Myocyte (in vitro differentiated cells): ENCODE data around the gene PEX3. TPM values are rescaled to one million over a fixed set of nuclear protein-coding genes. Genes with fewer than 3 reads are reported as not detected.

Source experiments
- DNase-seq: peaks from one replicate; pipeline ENCODE4 v3.0.0-alpha.2; 2012; ENCODE audit warnings: low read depth
- total RNA-seq: library from RNA; depleted of rRNA; stranded (reverse); fragments of >200 nt; gene quantifications from 2 replicates; pipeline ENCODE4 v1.2.3, GENCODE V29; 2014

PEX3 gene
- total RNA-seq, 1 donor from 2014 or later: 13.3 TPM

GRCh38 chr6:143536866-143537691, 86.5 kb downstream of the PEX3 start:
- peak; percentile 64 for DNase-seq

DNA sequence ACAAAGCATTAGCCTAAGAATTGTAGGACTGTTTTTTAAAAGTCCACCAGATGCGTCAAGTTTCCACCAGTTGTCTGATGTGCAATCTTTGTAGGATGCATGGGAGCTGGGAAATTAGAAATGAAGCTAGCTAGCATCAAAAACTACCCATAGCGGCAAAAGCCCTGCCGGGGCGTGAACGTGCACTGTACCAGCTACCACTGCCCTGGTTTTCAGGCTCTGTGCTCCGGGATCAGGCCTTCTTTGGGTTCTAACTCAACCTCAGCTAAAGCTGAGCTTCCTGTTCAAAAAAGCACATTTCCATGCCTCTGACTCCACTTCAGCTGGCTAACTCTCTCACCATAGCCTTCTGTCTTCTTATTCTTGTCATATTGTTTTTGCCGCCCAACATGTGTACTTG, 87.8 kb downstream of the PEX3 start:
- DNase-seq: no peak

DNA sequence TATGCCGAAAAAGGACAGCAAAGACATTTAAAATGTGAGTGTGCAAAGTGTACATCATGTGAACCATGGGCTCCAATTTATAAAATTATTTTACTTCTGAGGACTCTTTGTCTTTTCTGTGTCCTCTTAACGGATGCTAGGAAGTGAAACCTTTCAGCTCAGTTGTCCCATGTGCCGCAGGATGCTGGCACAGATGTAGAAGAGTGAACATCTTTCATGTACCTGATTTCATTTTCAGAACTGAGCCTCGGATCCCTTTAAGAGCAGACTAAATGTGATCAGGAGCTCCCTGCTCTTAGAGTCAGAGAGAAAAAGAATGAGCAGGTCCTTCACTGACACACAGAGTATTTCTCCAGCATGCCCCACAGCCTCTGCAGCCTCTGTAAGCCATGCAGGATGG, 88.5 kb downstream of the PEX3 start:
- no peak for DNase-seq

DNA sequence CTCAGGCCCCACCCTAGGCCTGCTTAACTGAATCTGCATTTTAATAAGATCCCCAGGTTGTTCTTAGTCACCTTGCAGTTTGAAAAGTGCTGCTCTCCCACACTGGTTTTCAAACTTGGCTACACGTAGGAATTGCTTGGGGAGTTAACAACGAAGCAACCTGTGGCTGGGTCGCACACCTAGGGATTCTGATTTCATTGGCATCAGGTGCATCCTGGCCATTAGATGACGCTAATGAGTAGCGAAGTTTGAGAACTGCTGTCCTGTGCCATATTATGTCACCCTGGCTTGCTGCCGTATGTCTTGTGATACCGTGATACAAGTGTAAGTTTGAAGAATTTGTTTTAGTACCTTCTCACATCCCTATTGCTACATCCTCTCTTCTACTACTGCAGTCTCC, 89.1 kb downstream of the PEX3 start:
- DNase-seq: no peak

DNA sequence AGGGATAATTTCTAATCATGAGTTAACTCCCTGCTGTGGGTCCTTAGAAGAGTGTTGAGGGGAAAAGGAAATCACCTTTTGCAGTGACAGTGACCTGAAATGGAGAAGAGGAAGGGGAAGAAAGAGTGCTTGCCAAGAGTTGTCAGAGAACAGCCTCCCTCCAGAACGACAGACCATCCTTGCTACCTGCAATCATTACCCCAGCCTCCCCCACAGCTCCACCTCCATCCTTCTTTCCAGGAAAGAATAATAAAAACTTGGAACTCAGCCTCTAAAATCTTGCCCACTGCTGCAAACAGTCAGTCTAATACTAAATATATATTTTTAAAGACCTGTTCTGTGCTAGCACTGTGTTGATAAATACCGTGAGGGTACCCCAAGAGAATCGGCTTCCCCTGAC, 89.6 kb downstream of the PEX3 start:
- DNase-seq: no peak

Other genes with a start within 250 kb of the PEX3 start
- gene ADAT2, start 110 bp upstream of the PEX3 start, total RNA-seq: 5.5 and 7.0 TPM in 2 replicates
- gene FUCA2, start 60.9 kb downstream of the PEX3 start, total RNA-seq: 56.4 and 68.2 TPM in 2 replicates
- 30.4 and 51.2 TPM in 2 replicates for gene PHACTR2, start 227.2 kb downstream of the PEX3 start, total RNA-seq